RWPE1 (cell line): ENCODE data around the gene GALNT2.

ENCODE experiments used
- CTCF ChIA-PET: fragments of 350-600 bp; sonication (Branson Sonifier 250); formaldehyde crosslinking; extraction: SDS; loops from one replicate; lab custom pipeline; 2021; lab: Yijun Ruan, JAX
- POLR2A ChIA-PET: fragments of 400-600 bp; formaldehyde crosslinking; extraction: SDS; loops from one replicate; lab custom pipeline; 2020; ENCODE audit warnings: antibody characterized with exemption; ENCODE audit not compliant: low non-redundant PET; lab: Yijun Ruan, JAX
- DNase-seq: peaks from one replicate; pipeline ENCODE4 v3.0.0; 2012; ENCODE audit warnings: low spot score
- H3K27ac ChIP-seq: fragments of 450-650 bp; 2 replicates; pipeline ENCODE4 v1.5.1; 2017
- TF ChIP-seq, protein P1 (sequence below): fragments of 450-650 bp; conservative IDR thresholded peaks from 2 replicates; pipeline ENCODE4 v1.5.1; 2017; ENCODE audit warnings: low read depth, mild to moderate bottlenecking

GALNT2 gene

DNA sequence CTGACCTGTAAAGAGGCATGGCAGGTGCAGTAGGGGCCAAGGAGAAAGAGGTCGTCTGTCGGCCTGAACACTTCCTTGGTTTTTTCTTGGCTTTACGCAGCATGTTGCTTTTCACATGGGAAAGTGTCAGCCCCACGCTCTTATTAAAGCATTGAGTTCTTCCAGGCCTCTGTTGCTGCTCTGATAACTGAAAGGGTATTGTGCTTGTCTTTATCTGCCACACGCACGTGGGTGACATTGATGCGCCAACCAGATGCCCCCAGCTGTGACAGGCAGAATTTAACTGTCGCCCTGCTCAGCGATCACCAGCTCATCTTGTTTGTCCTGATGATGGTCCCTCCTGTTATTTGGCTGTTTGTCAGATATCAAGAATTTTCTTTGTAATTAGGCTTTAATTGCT lies 76.5 kb downstream of the GALNT2 start:
- no peak for DNase-seq
- TF ChIP-seq, protein P1, sequence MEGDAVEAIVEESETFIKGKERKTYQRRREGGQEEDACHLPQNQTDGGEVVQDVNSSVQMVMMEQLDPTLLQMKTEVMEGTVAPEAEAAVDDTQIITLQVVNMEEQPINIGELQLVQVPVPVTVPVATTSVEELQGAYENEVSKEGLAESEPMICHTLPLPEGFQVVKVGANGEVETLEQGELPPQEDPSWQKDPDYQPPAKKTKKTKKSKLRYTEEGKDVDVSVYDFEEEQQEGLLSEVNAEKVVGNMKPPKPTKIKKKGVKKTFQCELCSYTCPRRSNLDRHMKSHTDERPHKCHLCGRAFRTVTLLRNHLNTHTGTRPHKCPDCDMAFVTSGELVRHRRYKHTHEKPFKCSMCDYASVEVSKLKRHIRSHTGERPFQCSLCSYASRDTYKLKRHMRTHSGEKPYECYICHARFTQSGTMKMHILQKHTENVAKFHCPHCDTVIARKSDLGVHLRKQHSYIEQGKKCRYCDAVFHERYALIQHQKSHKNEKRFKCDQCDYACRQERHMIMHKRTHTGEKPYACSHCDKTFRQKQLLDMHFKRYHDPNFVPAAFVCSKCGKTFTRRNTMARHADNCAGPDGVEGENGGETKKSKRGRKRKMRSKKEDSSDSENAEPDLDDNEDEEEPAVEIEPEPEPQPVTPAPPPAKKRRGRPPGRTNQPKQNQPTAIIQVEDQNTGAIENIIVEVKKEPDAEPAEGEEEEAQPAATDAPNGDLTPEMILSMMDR = no peak
- H3K27ac ChIP-seq = peak overlapping the region; percentile 27; the same call in 1 of the 2 replicates
- ChIA-PET POLR2A (no interaction called here), CTCF (no interaction called here)

DNA sequence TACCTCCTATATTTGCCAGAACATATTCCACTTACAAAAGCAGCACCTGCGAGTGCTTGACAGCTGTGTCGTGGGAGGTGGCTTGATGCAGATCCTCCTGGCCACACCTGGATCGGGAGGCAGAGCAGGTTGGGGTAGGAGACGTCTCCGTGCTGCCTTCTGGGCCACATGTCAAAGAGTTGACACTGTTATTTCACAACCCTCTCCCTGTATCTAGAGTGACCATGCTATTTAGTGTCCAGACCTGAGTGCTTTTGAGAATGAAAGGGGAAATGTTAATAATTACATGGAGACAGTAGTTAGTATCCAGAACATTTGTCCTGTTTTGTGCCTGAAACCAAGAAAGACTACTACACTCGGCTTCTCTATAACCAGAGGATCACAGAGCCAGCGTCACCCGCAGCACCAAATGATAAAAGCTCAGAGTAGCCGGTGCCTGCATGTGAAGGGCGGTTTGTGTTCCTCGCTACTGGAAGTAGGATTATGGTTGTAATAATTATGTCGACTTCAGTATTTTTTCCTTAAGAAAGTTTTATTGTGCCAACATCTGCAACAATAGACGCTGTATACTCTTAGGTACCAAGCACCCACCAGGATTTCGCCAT lies 77.1 kb downstream of the GALNT2 start:
- TF ChIP-seq, protein P1 = no peak
- ChIA-PET CTCF (no interaction called here), POLR2A (interaction anchor here (0.7 kb wide), 1 partner anchor 339 kb away, joined by 4 read pairs; no protein-coding TSS in a partner anchor)
- DNase-seq = no peak
- H3K27ac ChIP-seq = no peak overlapping the region

DNA sequence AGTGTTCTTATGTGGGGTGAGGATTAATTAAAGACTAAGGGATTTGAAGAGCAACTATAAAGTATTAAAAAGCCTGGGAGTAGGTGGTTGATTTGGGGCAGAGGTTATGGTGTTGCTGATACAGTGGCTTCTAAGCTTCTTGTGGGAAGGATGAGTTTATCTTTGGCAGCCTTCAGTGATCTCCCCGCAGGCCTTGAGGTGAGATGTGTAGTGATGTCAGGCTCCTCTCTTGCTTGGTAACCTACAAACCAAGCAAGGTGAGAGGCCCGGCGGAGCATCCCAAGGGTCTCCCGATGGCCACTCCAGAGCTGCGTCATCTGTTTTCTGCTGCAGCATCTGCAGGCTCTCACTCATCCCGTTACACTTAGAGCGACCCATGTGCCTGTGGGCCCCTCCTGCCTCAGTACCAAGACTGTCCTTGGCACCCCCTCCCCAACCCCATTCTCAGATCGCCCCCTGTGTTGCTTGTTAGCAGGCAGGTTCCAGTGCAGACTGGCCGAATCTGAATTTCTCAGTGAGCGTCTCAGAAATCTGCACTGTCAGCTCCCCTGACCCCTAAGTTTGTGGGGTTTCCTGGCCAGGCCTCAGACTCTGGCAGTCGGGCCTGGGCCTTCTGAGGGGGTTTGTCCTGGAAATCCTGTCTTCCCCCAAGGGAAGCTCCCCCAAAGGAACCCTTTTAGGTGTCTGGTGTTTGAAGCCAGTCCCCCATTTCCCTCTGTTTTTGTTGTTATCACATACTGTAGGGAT lies 77.9 kb downstream of the GALNT2 start:
- no peak for DNase-seq
- CTCF ChIA-PET = no interaction called here
- POLR2A ChIA-PET = interaction anchor here (0.7 kb wide), 1 partner anchor 339 kb away, joined by 4 read pairs; no protein-coding TSS in a partner anchor
- H3K27ac ChIP-seq = no peak overlapping the region
- TF ChIP-seq, protein P1 = no peak

DNA sequence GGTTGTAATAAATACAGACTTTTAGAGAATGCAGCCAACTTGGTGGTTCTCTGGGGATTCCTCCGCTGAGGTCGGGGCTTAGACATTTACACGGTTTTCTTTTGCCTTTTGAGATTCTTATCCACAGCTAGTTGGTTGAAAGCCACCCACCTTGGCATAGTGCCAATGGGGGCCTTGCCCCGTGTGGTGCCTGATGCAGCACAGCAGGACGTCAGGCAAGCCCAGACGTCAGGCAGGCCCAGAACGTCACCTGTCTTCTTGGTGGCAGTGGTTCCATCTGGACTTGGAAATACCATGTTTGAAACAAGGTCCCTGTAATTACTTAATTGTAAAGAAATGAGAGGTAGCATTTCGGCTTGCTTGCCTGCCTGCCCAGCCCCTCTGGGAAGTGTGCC lies 78.5 kb downstream of the GALNT2 start:
- no peak overlapping the region for H3K27ac ChIP-seq
- no peak for DNase-seq
- ChIA-PET CTCF (interaction anchor here (1.5 kb wide), 1 partner anchor 10 kb away, joined by 3 read pairs; no protein-coding TSS in a partner anchor), POLR2A (no interaction called here)
- TF ChIP-seq, protein P1 = no peak

DNA sequence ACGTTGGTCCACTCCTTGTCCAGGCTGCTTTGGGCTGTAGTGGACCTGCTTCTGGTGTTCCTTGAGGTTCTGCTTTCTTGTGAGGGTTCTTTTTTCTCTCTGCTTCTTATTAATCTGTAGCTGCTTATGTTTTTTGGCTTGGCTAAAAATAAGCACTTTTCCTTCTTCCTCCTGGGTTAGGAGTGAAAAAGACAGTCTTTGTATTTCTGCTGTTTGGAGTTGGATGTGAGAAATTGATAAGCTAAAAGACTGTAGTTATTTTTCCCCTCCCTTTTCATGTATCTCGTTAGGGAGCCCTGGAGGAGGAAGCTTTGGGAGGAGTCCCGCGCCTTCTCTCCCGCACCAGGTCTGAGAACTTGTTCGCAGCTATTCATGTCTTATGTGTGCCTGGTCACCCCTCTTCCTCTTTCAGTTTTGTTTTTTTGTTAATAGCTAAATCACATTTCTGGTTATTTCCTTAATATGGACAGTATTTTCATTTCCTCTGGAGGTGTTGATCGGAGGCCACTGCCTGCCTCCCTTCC lies 79.0 kb downstream of the GALNT2 start:
- ChIA-PET CTCF (interaction anchor here (1.5 kb wide), 1 partner anchor 9 kb away, joined by 3 read pairs; no protein-coding TSS in a partner anchor), POLR2A (no interaction called here)
- TF ChIP-seq, protein P1 = no peak
- no peak overlapping the region for H3K27ac ChIP-seq
- no peak for DNase-seq

DNA sequence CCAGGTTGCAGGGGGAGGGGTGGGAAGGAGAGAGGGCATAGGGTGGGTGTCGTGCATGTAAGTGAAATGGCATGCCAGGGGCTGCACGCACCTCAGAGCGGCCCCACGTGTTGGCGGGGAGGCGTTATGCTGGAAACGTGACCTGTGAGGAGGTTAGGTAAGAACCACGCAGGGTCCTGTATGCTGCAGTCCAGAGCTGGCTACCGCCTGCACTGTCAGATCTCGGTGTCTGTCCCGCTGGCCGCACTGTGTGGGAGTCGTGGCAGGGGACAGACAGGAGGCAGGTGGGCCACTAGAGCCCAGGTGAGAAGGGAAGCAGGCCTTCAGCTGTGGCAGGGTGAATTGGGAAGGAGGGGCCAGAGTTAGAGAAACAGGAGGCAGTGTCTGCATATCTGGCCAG lies 79.7 kb downstream of the GALNT2 start:
- no peak overlapping the region for H3K27ac ChIP-seq
- ChIA-PET CTCF (interaction anchor here (1.5 kb wide), 1 partner anchor 9 kb away, joined by 3 read pairs; no protein-coding TSS in a partner anchor), POLR2A (no interaction called here)
- no peak for DNase-seq
- TF ChIP-seq, protein P1 = no peak
